Astrocyte (in vitro differentiated cells and primary cell): ENCODE data around the gene UNC93B1. TPM values are rescaled to one million over a fixed set of nuclear protein-coding genes. Genes with fewer than 3 reads are reported as not detected.

Source experiments
- DNase-seq: peaks from one replicate; pipeline ENCODE4 v3.0.0-alpha.2; 2010; ENCODE audit warnings: low read depth
- FAIRE-seq: peaks from 2 replicates; lab custom pipeline; 2011; peaks lifted over from hg19 to GRCh38; lab: Jason Lieb, UNC
- H2AFZ ChIP-seq: 2 replicates; pipeline ENCODE4 v1.6.0; 2012; ENCODE audit warnings: low read depth, low read length, inconsistent platforms
- H3K27ac ChIP-seq: 2 replicates; pipeline ENCODE4 v1.5.1; 2011; ENCODE audit warnings: low read depth, low read length, inconsistent platforms
- H3K27me3 ChIP-seq: 2 replicates; pipeline ENCODE4 v1.6.0; 2011; ENCODE audit warnings: low read length, inconsistent platforms; ENCODE audit not compliant: insufficient read depth
- H3K36me3 ChIP-seq: 2 replicates; pipeline ENCODE4 v1.5.1; 2011; ENCODE audit warnings: low read length, inconsistent platforms; ENCODE audit not compliant: insufficient read depth
- H3K4me1 ChIP-seq: 2 replicates; pipeline ENCODE4 v1.5.1; 2011; ENCODE audit warnings: low read length, inconsistent platforms; ENCODE audit not compliant: insufficient read depth
- H3K4me2 ChIP-seq: 2 replicates; pipeline ENCODE4 v1.6.0; 2012; ENCODE audit warnings: low read length, inconsistent platforms
- H3K4me3 ChIP-seq: 2 replicates; pipeline ENCODE4 v1.5.1; 2011; ENCODE audit warnings: low read depth, mild to moderate bottlenecking, low read length, inconsistent platforms; ENCODE audit not compliant: insufficient read depth
- H3K79me2 ChIP-seq: 2 replicates; pipeline ENCODE4 v1.6.0; 2012; ENCODE audit warnings: mild to moderate bottlenecking, low read length, inconsistent platforms; ENCODE audit not compliant: insufficient read depth
- H3K9ac ChIP-seq: 2 replicates; pipeline ENCODE4 v1.6.0; 2012; ENCODE audit warnings: mild to moderate bottlenecking, low read length, inconsistent platforms
- H3K9me3 ChIP-seq: 2 replicates; pipeline ENCODE4 v1.5.1; 2012; ENCODE audit warnings: low read depth, mild to moderate bottlenecking, low read length, inconsistent platforms; ENCODE audit not compliant: insufficient read depth
- H4K20me1 ChIP-seq: 2 replicates; pipeline ENCODE4 v1.6.0; 2012; ENCODE audit warnings: low read length, inconsistent platforms; ENCODE audit not compliant: insufficient read depth
- H3K27ac Mint-ChIP-seq: one replicate; pipeline ENCODE4 v1.8.0; 2021; ENCODE audit warnings: mild to moderate bottlenecking, mixed read lengths; ENCODE audit not compliant: unreplicated experiment
- H3K27me3 Mint-ChIP-seq: one replicate; pipeline ENCODE4 v1.8.0; 2021; ENCODE audit warnings: low read depth, mixed read lengths; ENCODE audit not compliant: unreplicated experiment
- H3K36me3 Mint-ChIP-seq: one replicate; pipeline ENCODE4 v1.8.0; 2021; ENCODE audit warnings: low read depth, mixed read lengths; ENCODE audit not compliant: unreplicated experiment
- H3K4me1 Mint-ChIP-seq: one replicate; pipeline ENCODE4 v1.8.0; 2021; ENCODE audit warnings: low read depth, mixed read lengths; ENCODE audit not compliant: unreplicated experiment
- H3K4me3 Mint-ChIP-seq: one replicate; pipeline ENCODE4 v1.8.0; 2021; ENCODE audit warnings: mild to moderate bottlenecking, moderate library complexity, mixed read lengths; ENCODE audit not compliant: unreplicated experiment
- H3K9me3 Mint-ChIP-seq: one replicate; pipeline ENCODE4 v1.8.0; 2021; ENCODE audit warnings: mild to moderate bottlenecking, mixed read lengths; ENCODE audit not compliant: unreplicated experiment
- CTCF ChIP-seq: IDR thresholded peaks from 2 replicates; pipeline ENCODE4 v1.5.1; 2011; ENCODE audit warnings: low read depth, mild to moderate bottlenecking, inconsistent platforms, low read length, moderate library complexity; ENCODE audit not compliant: insufficient read depth
- EZH2 ChIP-seq: IDR thresholded peaks from 2 replicates; pipeline ENCODE4 v1.6.1; 2012; ENCODE audit warnings: mild to moderate bottlenecking, low read length, inconsistent platforms; ENCODE audit not compliant: insufficient read depth
- total RNA-seq: library from RNA; stranded (reverse); gene quantifications from 2 replicates; pipeline ENCODE4 v1.2.1, GENCODE V29; 2021

UNC93B1 gene
- total RNA-seq, 1 donor from 2014 or later = 37.3 TPM

DNA sequence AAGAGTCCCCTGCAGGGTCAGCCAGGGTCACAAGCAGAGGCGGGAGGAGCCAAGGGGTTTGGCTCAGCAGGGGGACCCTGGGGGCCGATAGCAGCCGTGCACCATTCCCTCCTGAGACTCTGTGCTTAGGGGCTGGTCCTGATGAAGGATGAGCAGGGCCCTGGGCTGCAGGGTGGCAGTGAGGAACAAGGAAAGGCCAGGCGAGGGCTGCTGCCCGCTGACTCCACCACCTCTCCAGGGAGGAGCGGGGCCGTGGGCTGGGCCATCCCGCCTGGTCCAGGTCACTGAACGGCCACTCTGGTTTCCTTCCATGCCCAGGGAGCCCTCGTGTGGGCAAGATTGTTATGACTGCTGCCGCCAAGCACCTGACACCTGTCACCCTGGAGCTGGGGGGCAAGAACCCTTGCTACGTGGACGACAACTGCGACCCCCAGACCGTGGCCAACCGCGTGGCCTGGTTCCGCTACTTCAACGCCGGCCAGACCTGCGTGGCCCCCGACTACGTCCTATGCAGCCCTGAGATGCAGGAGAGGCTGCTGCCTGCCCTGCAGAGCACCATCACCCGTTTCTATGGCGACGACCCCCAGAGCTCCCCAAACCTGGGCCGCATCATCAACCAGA lies 17.4 kb upstream of the UNC93B1 start:
- no peak for FAIRE-seq

DNA sequence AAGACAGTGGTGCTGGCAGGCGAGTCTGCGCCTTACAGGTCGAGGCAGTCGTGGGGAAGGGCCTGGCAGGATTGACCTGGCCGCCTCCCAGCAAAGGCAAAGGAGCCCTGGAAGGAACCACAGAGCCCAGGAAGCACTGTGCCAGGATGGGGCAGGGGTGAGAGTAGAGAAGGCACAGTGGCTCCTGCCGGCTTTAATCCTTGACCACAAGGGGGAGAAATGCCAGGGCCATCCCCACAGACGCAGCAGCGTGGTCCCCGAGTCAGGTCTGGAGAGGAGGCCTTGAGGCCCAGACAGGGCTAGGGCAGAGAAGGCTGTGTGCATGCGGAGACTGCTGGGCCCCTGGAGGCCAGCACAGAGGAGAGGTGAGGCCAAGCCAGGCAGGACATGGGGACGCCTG lies 16.7 kb upstream of the UNC93B1 start:
- Histone ChIP-seq H3K79me2 (no peaks in the 10 kb centered on the region), H3K27me3 (no peaks in the 10 kb centered on the region), H3K9ac (no peak overlapping the region), H2AFZ (no peak overlapping the region), H3K4me3 (no peak overlapping the region), H3K27ac (no peak overlapping the region), H4K20me1 (no peaks in the 10 kb centered on the region), H3K9me3 (no peaks in the 10 kb centered on the region), H3K36me3 (no peaks in the 10 kb centered on the region), H3K4me1 (peaks cover 4% of the 10 kb centered on the region), H3K4me2 (no peak overlapping the region)
- Mint-ChIP-seq H3K27ac (peak overlapping the region; percentile 78), H3K4me1 (no peaks in the 10 kb centered on the region), H3K36me3 (peaks cover 8% of the 10 kb centered on the region), H3K4me3 (no peak overlapping the region), H3K9me3 (no peaks in the 10 kb centered on the region), H3K27me3 (peaks cover 4% of the 10 kb centered on the region)
- no peak for DNase-seq
- no peak for FAIRE-seq
- peak; percentile 30 for TF ChIP-seq CTCF
- no peak for TF ChIP-seq EZH2

More for the DNA sequence above, 17.4 kb upstream of the UNC93B1 start:
- peaks cover 6% of the 10 kb centered on the region for H3K4me1 ChIP-seq
- H3K4me3 Mint-ChIP-seq = no peak overlapping the region
- H3K4me1 Mint-ChIP-seq = peaks cover 3% of the 10 kb centered on the region
- no peak overlapping the region for H3K4me3 ChIP-seq
- peaks cover 14% of the 10 kb centered on the region for H3K36me3 Mint-ChIP-seq
- H3K4me2 ChIP-seq = no peak overlapping the region
- H2AFZ ChIP-seq = no peak overlapping the region
- TF ChIP-seq CTCF (no peak), EZH2 (no peak)
- no peak overlapping the region for H3K27ac ChIP-seq
- no peaks in the 10 kb centered on the region for H3K79me2 ChIP-seq
- H3K36me3 ChIP-seq = no peaks in the 10 kb centered on the region
- no peaks in the 10 kb centered on the region for H3K27me3 ChIP-seq
- no peaks in the 10 kb centered on the region for H3K9me3 Mint-ChIP-seq
- H3K9ac ChIP-seq = no peak overlapping the region
- no peaks in the 10 kb centered on the region for H4K20me1 ChIP-seq
- H3K27ac Mint-ChIP-seq = no peak overlapping the region
- no peak for DNase-seq
- peaks cover 4% of the 10 kb centered on the region for H3K27me3 Mint-ChIP-seq
- H3K9me3 ChIP-seq = no peaks in the 10 kb centered on the region

DNA sequence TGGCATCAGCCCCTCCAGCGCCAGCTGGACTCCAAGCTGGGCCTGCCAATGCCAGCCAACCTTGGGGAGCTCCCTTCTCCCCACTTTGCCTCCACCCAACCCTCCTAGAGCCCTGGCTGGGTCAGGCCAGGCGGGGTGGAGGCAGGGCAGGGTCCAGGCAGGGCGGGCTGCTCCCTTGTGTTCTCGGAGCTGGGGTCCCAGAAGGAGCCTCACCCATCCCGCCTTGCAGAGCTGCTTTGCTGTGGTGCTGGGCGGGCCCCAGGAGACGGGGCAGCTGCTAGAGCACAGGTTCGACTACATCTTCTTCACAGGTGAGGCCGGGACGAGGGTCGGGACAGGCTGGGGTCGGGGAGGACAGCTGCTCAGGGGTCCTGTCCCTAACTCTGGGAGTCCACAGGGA lies 15.6 kb upstream of the UNC93B1 start:
- H3K9me3 ChIP-seq = no peaks in the 10 kb centered on the region
- FAIRE-seq = no peak
- Mint-ChIP-seq H3K27ac (peak overlapping the region; percentile 63), H3K4me3 (no peak overlapping the region), H3K27me3 (peaks cover 4% of the 10 kb centered on the region), H3K4me1 (no peaks in the 10 kb centered on the region), H3K9me3 (no peaks in the 10 kb centered on the region), H3K36me3 (no peaks in the 10 kb centered on the region)
- no peaks in the 10 kb centered on the region for H3K79me2 ChIP-seq
- no peak for DNase-seq
- H3K9ac ChIP-seq = no peak overlapping the region
- H3K27ac ChIP-seq = no peak overlapping the region
- H3K4me2 ChIP-seq = no peak overlapping the region
- H3K4me1 ChIP-seq = peaks cover 5% of the 10 kb centered on the region
- no peaks in the 10 kb centered on the region for H3K27me3 ChIP-seq
- no peak overlapping the region for H2AFZ ChIP-seq
- no peak overlapping the region for H3K4me3 ChIP-seq
- no peaks in the 10 kb centered on the region for H4K20me1 ChIP-seq
- no peak for TF ChIP-seq EZH2
- no peak for TF ChIP-seq CTCF
- no peaks in the 10 kb centered on the region for H3K36me3 ChIP-seq
